Naive B cell (primary cell): ENCODE data around the gene SAP30L. TPM values are rescaled to one million over a fixed set of nuclear protein-coding genes. Genes with fewer than 3 reads are reported as not detected.

Experiments
- ATAC-seq, 2 donors: fragments of 150-1000 bp; cut with Tn5 transposase; 2 replicates each; pipeline ENCODE4 v1.10.0; 2021; ENCODE audit warnings: low read depth in 2 of 2, mild to moderate bottlenecking in 2 of 2, moderate library complexity in 2 of 2
- DNase-seq: peaks from one replicate; pipeline ENCODE4 v3.0.0; 2022
- H3K27ac Mint-ChIP-seq, 6 donors: one replicate each; pipeline ENCODE4 v1.8.0; 2020 to 2022; ENCODE audit warnings: mild to moderate bottlenecking in 6 of 6, mixed read lengths in 6 of 6, moderate library complexity in 5 of 6, inconsistent platforms in 2 of 6
- H3K27me3 Mint-ChIP-seq, 3 donors: one replicate each; pipeline ENCODE4 v1.8.0; 2021 to 2022; ENCODE audit warnings: mixed read lengths in 3 of 3, mild to moderate bottlenecking in 1 of 3
- H3K36me3 Mint-ChIP-seq, 2 donors: one replicate each; pipeline ENCODE4 v1.8.0; 2020 to 2022; ENCODE audit warnings: mixed read lengths in 2 of 2, inconsistent platforms in 1 of 2, mild to moderate bottlenecking in 1 of 2
- H3K4me1 Mint-ChIP-seq, 3 donors: one replicate each; pipeline ENCODE4 v1.8.0; 2020 to 2022; ENCODE audit warnings: mixed read lengths in 3 of 3, inconsistent platforms in 1 of 3, mild to moderate bottlenecking in 1 of 3, moderate library complexity in 1 of 3
- H3K4me3 Mint-ChIP-seq, 8 donors: one replicate each; pipeline ENCODE4 v1.8.0; 2020 to 2022; ENCODE audit warnings: mild to moderate bottlenecking in 8 of 8, mixed read lengths in 8 of 8, moderate library complexity in 8 of 8, inconsistent platforms in 2 of 8
- H3K9me3 Mint-ChIP-seq, 7 donors: one replicate each; pipeline ENCODE4 v1.8.0; 2020 to 2022; ENCODE audit warnings: mixed read lengths in 7 of 7, mild to moderate bottlenecking in 5 of 7, inconsistent platforms in 2 of 7, moderate library complexity in 1 of 7
- polyA plus RNA-seq, 6 donors: library from polyadenylated mRNA; unstranded; fragments of 300-500 nt; fragmentation: Illumina TruSeq; gene quantifications; one replicate each; pipeline ENCODE4 v1.2.3, GENCODE V29; 2021; ENCODE audit warnings: low read depth in 6 of 6

Gene SAP30L
- polyA plus RNA-seq, 6 donors from 2014 or later, result 16.0 to 57.8 (median 32.1) TPM

DNA sequence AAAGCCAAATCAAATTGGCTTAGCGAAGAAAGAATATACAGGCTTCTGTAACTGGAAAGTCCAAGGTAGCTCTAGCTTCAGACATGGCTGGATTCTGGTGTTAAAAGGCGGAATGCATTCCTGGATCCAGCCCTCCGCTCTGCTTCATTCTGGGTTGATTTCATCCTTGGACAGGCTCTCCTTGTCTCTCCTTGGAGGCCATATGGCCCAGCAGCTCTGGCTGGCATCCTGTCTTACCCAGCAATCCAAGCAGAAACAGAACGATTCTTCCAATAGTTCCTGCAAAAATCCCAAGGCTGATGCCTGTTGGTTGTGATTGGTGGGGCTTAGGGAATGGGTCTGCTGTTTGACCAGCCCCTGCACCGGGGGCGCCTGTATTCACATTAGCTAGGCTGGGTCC lies 37.0 kb upstream of the SAP30L start:
- no peak for DNase-seq
- H3K9me3 Mint-ChIP-seq, result no peaks in the 10 kb centered on the region
- H3K4me3 Mint-ChIP-seq, result no peak overlapping the region
- ATAC-seq, result no peak
- H3K27ac Mint-ChIP-seq, result peak overlapping the region in 1 of 6 donors; percentile 32
- peaks cover 6 to 18% (median 16%) of the 10 kb centered on the region in 3 donors for H3K4me1 Mint-ChIP-seq
- H3K27me3 Mint-ChIP-seq, result no peaks in the 10 kb centered on the region
- H3K36me3 Mint-ChIP-seq, result peaks cover 11 to 29% of the 10 kb centered on the region in 2 donors

- no peak for DNase-seq
- Mint-ChIP-seq H3K4me3 (no peak overlapping the region), H3K9me3 (no peaks in the 10 kb centered on the region), H3K27me3 (no peaks in the 10 kb centered on the region), H3K4me1 (peaks cover 7 to 17% (median 15%) of the 10 kb centered on the region in 3 donors), H3K27ac (peak overlapping the region in 1 of 6 donors; percentile 32), H3K36me3 (peaks cover 11 to 33% of the 10 kb centered on the region in 2 donors)
- no peak for ATAC-seq
Measured at GRCh38 chr5:154409230-154409840, 36.5 kb upstream of the SAP30L start.

DNA sequence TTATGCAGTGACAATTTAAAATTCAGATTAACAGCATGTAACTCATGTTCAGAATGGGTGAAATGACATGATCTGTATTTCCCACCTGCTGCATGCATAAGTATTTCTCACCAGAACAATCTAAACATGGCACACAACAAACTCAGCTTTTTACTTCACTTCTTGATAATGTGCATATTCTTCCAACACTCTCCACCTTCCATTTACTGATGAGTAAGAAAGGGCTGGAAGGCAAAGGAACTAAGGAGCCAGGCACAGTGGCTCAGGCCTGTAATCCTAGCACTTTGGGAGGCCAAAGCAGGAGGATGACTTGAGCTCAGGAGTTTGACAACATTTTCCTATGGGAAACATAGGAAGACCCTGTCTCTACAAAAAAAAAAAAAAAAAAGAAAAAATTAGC lies 35.8 kb upstream of the SAP30L start:
- Mint-ChIP-seq H3K27me3 (no peaks in the 10 kb centered on the region), H3K36me3 (peaks cover 11 to 38% of the 10 kb centered on the region in 2 donors), H3K4me3 (no peak overlapping the region), H3K4me1 (peaks cover 9 to 15% (median 11%) of the 10 kb centered on the region in 3 donors), H3K27ac (peak overlapping the region in 1 of 6 donors; percentile 69), H3K9me3 (no peaks in the 10 kb centered on the region)
- DNase-seq, result no peak
- no peak for ATAC-seq

DNA sequence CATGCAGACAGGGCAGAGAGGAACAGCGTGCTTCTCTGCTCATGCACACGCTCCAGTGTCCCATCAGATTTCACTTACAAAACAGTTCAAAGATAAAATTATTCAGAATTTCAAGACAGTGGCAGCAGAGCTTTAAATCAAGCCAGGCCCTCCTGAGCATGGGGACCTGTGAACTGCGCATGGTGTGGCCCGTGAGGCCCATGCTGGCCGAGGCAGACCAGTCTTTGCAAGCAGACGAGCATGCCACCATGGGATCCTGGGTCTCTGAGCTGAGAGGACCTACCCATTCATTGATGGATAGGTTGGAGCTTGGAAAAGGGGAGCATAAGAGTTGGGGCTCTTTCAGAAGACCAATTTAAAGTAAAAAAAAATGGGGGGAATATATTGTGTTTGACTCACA lies 35.0 kb upstream of the SAP30L start:
- peaks cover 11 to 38% of the 10 kb centered on the region in 2 donors for H3K36me3 Mint-ChIP-seq
- no peaks in the 10 kb centered on the region for H3K9me3 Mint-ChIP-seq
- no peaks in the 10 kb centered on the region for H3K27me3 Mint-ChIP-seq
- peaks cover 4 to 11% (median 6%) of the 10 kb centered on the region in 3 donors for H3K4me1 Mint-ChIP-seq
- no peak for DNase-seq
- no peak for ATAC-seq
- H3K4me3 Mint-ChIP-seq, result peak overlapping the region in 1 of 8 donors; percentile 66
- peak overlapping the region in 1 of 6 donors; percentile 61 for H3K27ac Mint-ChIP-seq

- Mint-ChIP-seq H3K36me3 (peaks cover 11 to 38% of the 10 kb centered on the region in 2 donors), H3K4me1 (peaks cover 4 to 16% (median 6%) of the 10 kb centered on the region in 3 donors), H3K9me3 (no peaks in the 10 kb centered on the region), H3K27me3 (no peaks in the 10 kb centered on the region), H3K4me3 (peak overlapping the region in 2 of 8 donors; percentile 22 to 64), H3K27ac (peak overlapping the region in 2 of 6 donors; percentile 61 to 68)
- no peak for DNase-seq
- ATAC-seq, result no peak
Measured at GRCh38 chr5:154411338-154411737, 34.5 kb upstream of the SAP30L start.

- Mint-ChIP-seq H3K36me3 (peaks cover 11 to 32% of the 10 kb centered on the region in 2 donors), H3K27me3 (no peaks in the 10 kb centered on the region)
- DNase-seq, result no peak
Measured at GRCh38 chr5:154412316-154412715, 33.5 kb upstream of the SAP30L start.

DNA sequence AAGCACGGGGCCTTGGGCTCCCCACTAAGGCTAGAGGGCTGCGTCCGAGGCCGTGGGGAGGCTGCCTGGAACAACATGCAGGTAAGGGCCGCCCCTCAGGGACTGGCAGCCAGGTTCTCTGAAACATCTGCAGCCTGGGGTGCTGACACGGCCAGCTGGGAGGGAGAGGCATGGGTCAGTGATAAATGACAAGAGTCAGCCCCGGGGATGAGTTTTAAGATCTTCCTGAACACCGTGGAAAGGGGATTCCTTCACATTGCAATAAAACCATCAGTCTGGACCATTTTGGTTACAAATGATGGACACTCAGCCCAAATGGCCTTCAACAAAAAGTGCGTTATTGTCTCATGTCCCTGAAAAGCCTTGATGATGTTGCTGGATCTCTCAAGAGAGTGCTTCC lies 32.9 kb upstream of the SAP30L start:
- H3K4me1 Mint-ChIP-seq, result peaks cover 4 to 25% (median 15%) of the 10 kb centered on the region in 3 donors
- DNase-seq (no peak), ATAC-seq (no peak)
- H3K9me3 Mint-ChIP-seq, result no peaks in the 10 kb centered on the region
- peak overlapping the region in 2 of 6 donors; percentile 47 to 51 for H3K27ac Mint-ChIP-seq
- H3K4me3 Mint-ChIP-seq, result no peak overlapping the region
- no peaks in the 10 kb centered on the region for H3K27me3 Mint-ChIP-seq
- peaks cover 11 to 32% of the 10 kb centered on the region in 2 donors for H3K36me3 Mint-ChIP-seq

More at GRCh38 chr5:154412316-154412715, 33.5 kb upstream of the SAP30L start:
- Mint-ChIP-seq H3K4me1 (peaks cover 4 to 25% (median 15%) of the 10 kb centered on the region in 3 donors), H3K9me3 (no peaks in the 10 kb centered on the region), H3K27ac (no peak overlapping the region), H3K4me3 (no peak overlapping the region)
- ATAC-seq, result no peak

- peaks cover 4 to 25% (median 15%) of the 10 kb centered on the region in 3 donors for H3K4me1 Mint-ChIP-seq
- DNase-seq, result no peak
- no peaks in the 10 kb centered on the region for H3K9me3 Mint-ChIP-seq
- H3K36me3 Mint-ChIP-seq, result peaks cover 15 to 32% of the 10 kb centered on the region in 2 donors
- no peak for ATAC-seq
- no peaks in the 10 kb centered on the region for H3K27me3 Mint-ChIP-seq
- no peak overlapping the region for H3K27ac Mint-ChIP-seq
- no peak overlapping the region for H3K4me3 Mint-ChIP-seq
Measured at GRCh38 chr5:154415114-154415513, 30.7 kb upstream of the SAP30L start.

- H3K36me3 Mint-ChIP-seq, result peaks cover 14 to 33% of the 10 kb centered on the region in 2 donors
- H3K4me3 Mint-ChIP-seq, result no peak overlapping the region
- no peak for DNase-seq
- ATAC-seq, result no peak
- H3K9me3 Mint-ChIP-seq, result peaks cover 0 to 7% (median 4%) of the 10 kb centered on the region in 7 donors
- H3K27me3 Mint-ChIP-seq, result no peaks in the 10 kb centered on the region
- H3K27ac Mint-ChIP-seq, result peak overlapping the region in 2 of 6 donors; percentile 18 to 86
- peaks cover 4 to 24% (median 15%) of the 10 kb centered on the region in 3 donors for H3K4me1 Mint-ChIP-seq
Measured at GRCh38 chr5:154418344-154418820, 27.4 kb upstream of the SAP30L start.

- no peak for DNase-seq
- Mint-ChIP-seq H3K9me3 (peaks cover 0 to 10% (median 6%) of the 10 kb centered on the region in 7 donors), H3K27ac (peak overlapping the region in 2 of 6 donors; percentile 5 to 50), H3K36me3 (peaks cover 22 to 36% of the 10 kb centered on the region in 2 donors), H3K4me1 (peaks cover 11 to 24% (median 20%) of the 10 kb centered on the region in 3 donors), H3K4me3 (no peak overlapping the region), H3K27me3 (no peaks in the 10 kb centered on the region)
- no peak for ATAC-seq
Measured at GRCh38 chr5:154419236-154419635, 26.6 kb upstream of the SAP30L start.

DNA sequence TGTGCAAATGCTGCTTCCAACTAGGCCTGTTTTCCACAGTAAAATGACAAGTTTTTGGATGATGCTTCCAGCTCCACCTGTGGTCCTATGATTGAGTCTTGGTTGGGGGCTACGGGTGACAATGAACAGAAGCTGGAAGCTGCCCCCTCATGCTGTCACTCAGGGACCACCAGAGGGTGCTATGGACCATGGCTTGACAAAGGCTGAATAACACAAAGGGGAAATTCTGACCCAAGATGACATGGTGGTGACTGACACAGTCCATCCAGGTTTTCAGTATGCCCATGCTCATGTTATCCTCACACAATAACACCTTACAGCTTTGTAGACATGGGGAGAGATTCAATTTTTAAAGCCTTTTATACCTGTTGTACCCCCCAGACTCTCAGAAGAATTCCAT lies 23.9 kb upstream of the SAP30L start:
- DNase-seq (no peak), ATAC-seq (no peak)
- Mint-ChIP-seq H3K9me3 (peaks cover 0 to 10% (median 6%) of the 10 kb centered on the region in 7 donors), H3K36me3 (peaks cover 25 to 33% of the 10 kb centered on the region in 2 donors), H3K4me3 (no peak overlapping the region), H3K27me3 (no peaks in the 10 kb centered on the region), H3K27ac (peak overlapping the region in 1 of 6 donors; percentile 11), H3K4me1 (peaks cover 5 to 12% (median 11%) of the 10 kb centered on the region in 3 donors)

- peaks cover 25 to 33% of the 10 kb centered on the region in 2 donors for H3K36me3 Mint-ChIP-seq
- no peaks in the 10 kb centered on the region for H3K27me3 Mint-ChIP-seq
- no peak overlapping the region for H3K27ac Mint-ChIP-seq
- no peak for DNase-seq
- no peak for ATAC-seq
- no peak overlapping the region for H3K4me3 Mint-ChIP-seq
- peaks cover 0 to 10% (median 6%) of the 10 kb centered on the region in 7 donors for H3K9me3 Mint-ChIP-seq
- peaks cover 2 to 12% (median 7%) of the 10 kb centered on the region in 3 donors for H3K4me1 Mint-ChIP-seq
Measured at GRCh38 chr5:154422298-154422697, 23.5 kb upstream of the SAP30L start.

DNA sequence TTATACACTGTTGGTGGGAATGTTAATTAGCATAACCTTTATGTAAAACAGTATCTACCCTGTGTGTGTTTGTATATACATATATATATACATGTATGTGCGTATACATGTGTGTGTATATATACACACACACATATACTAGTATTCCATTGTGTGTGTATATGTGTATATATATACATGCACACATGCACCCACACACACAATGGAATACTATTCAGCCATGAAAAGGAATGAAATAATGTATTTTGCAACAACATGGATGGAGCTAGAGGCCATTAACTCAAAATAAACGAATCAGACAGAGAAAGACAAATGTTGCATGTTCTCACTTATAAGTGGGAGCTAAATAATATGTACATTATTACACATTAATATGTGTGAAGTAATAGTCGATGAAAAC lies 17.6 kb upstream of the SAP30L start:
- Mint-ChIP-seq H3K4me3 (no peak overlapping the region), H3K4me1 (peaks cover 4 to 12% (median 6%) of the 10 kb centered on the region in 3 donors), H3K9me3 (peaks cover 0 to 7% (median 4%) of the 10 kb centered on the region in 7 donors), H3K27ac (no peak overlapping the region), H3K36me3 (peaks cover 13 to 14% of the 10 kb centered on the region in 2 donors), H3K27me3 (no peaks in the 10 kb centered on the region)
- ATAC-seq (no peak), DNase-seq (no peak)

DNA sequence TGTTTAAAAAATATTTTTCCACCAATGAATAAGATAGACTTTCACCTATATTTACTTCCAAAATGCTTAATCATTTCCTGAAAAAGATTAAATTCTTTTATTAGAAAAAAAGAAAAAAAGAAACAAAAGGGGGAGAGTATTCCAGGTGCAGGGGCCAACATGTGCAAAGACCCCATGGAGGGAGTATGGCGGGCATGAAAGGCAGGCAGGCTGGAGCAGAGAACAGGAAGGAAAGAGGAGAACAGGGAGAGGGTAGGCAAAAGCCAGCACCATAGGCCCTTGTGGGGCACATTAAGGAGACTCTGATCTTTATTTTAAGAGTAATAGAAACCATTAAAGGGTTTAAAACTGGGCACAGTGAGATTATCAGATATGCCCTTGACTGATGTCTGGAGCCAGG lies 16.5 kb upstream of the SAP30L start:
- Mint-ChIP-seq H3K36me3 (peaks cover 2 to 12% of the 10 kb centered on the region in 2 donors), H3K4me3 (no peak overlapping the region), H3K27ac (no peak overlapping the region), H3K4me1 (peaks cover 0 to 4% (median 2%) of the 10 kb centered on the region in 3 donors), H3K27me3 (no peaks in the 10 kb centered on the region), H3K9me3 (no peaks in the 10 kb centered on the region)
- DNase-seq, result no peak
- ATAC-seq, result no peak
